ENCODE measurements around the gene AACS.
"Not testable (repeated sequence)": the region's sequence is repeated elsewhere in the genome, so short reads cannot be mapped to it uniquely, and the experiment has no call there.

AACS gene

DNA sequence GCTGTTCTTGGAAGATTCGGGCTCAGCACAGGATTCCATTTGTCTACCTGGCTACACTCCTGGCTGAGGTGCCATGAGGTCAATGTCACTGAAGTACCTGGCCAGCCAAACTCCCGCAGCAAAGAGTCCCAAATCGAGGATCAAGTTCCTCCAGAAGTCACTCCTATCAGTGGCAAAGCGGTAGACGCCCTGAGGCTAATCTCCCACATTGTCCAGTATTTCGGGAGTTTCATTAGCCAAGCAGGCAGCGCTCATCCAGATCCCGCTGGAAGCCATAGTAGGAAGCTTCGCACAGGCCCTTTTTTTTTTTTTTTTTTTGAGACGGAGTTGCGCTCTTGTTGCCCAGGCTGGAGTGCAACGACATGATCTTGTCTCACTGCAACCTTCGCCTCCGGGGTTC lies 8.9 kb upstream of the AACS start:
- no peak for DNase-seq

GRCh38 chr12:125057708-125058107 lies 7.5 kb upstream of the AACS start:
- DNase-seq = no peak

- DNase-seq = no peak
These were observed 4.0 kb upstream of the AACS start for GRCh38 chr12:125061229-125061628.

DNA sequence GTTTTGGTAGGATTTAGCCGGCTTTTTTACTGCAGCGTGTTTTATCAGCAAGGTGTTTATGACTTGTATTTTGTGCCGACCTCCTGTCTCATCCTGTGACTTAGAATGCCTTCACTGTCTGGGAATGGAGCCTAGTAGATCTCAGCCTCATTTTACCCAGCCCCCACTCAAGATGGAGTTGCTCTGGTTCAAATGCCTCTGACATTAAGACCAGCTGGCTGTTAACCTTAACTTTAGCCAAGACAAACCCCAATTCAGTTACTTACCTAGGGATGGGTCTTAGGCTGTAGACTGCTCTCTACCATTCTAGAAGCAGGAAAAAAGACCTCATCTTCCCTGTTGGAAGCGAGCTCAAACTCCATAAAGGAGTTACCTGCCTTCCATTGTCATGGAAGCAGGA lies 1.7 kb upstream of the AACS start:
- DNase-seq = not testable (repeated sequence)

GRCh38 chr12:125064492-125064891 lies 743 bp upstream of the AACS start:
- no peak for DNase-seq

GRCh38 chr12:125065919-125066570 lies 810 bp downstream of the AACS start:
- no peak for DNase-seq

- DNase-seq = no peak
These were observed 3.2 kb downstream of the AACS start for GRCh38 chr12:125068391-125068790.

- no peak for DNase-seq
These were observed 4.4 kb downstream of the AACS start for GRCh38 chr12:125069616-125070015.

- DNase-seq = no peak
These were observed 4.9 kb downstream of the AACS start for GRCh38 chr12:125070112-125070511.

DNA sequence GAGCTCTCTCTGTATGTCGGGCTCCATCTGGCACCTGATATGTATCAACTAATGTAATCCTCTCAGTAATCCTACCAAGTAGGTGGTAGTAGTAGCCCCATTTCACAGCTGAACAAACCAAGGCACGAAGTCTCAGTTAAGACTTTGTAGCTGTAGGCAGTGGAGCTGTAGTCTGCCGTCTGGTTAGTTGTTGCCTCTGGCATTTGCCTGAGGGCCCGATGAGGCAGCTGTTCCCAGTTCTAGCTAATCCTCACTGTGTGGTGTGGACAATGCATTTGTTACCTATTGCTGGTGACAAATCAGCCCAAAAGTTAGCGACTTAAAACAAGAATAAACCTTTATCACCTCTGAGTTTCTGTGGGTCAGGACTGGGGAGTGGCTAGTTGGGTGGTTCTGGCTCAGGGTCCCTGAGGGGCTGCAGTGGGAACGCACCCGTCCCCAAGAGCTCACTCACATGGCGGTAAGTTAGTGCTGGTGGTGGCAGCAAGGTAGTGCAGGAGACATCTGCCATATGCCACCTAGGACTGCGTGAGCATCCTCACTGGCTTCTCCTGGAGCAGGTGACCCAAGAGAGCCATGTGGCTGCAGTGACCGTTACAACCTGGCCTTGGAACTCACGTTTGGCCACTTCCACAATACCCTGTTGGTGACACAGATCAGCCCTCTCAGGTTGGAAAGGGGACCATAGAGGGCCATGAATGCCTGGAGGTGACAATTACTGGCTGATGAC lies 5.6 kb downstream of the AACS start:
- no peak for DNase-seq

DNA sequence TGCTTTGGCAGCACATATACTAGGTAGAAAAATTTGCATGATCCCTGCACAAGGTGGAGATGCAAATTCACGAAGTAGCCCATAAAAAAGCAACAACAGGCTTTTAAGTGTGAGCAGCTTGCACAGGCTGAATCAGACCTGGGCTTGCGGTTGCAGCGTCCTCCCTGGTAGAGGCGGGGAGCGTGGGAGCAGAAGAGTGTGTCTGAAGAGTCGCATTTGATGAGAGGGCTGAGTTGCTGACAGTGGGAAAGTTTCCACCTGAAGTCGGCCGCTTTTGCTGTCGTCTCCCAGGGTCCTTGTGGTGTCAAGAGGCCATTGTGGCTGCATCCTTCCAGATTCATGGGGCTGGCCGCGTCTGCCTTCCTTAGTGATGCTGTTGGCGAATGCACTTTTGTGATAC lies 6.2 kb downstream of the AACS start:
- DNase-seq = no peak

DNA sequence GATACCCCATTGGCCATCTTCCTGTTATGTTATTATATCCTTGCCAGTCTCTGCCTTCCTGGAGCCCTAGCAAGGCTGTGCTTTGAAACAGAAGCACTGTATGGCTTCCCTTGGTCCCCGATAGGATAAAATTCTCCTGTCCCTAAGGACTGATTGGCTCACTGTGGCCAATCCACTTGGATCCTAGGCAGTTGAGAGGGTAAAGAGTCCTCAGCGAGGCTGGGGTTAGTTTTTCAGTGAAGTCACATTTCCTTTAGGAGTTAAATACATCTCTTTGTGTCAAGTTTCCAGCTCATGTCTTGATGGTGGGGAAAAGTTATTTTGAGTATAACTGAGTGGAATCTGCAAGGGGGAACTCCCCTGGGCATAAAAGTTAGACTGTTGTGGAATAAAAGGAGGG lies 7.3 kb downstream of the AACS start:
- no peak for DNase-seq

- not testable (repeated sequence) for DNase-seq
These were observed 9.1 kb downstream of the AACS start for GRCh38 chr12:125074294-125074693.

GRCh38 chr12:125076103-125076502 lies 10.9 kb downstream of the AACS start:
- DNase-seq = no peak

DNA sequence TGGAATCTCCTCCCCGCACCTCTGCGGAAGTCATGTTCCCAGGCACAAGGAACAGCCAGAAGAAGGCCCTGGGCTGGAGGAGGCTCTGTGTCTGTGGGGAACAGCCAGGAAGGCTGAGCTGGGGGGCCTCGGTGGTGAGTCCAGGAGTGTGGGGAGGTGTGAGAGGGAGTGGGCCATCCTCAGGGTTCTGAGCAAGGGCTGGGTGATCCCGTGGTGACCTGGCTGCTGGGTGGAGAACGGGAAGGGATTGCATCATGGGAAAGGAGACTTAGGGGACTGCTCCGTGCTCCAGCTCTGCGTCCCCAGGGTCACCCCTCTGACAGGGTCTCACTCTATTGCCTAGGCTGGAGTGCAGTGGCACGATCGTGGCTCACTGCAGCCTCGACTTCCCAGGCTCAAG lies 13.8 kb downstream of the AACS start:
- no peak for DNase-seq

DNA sequence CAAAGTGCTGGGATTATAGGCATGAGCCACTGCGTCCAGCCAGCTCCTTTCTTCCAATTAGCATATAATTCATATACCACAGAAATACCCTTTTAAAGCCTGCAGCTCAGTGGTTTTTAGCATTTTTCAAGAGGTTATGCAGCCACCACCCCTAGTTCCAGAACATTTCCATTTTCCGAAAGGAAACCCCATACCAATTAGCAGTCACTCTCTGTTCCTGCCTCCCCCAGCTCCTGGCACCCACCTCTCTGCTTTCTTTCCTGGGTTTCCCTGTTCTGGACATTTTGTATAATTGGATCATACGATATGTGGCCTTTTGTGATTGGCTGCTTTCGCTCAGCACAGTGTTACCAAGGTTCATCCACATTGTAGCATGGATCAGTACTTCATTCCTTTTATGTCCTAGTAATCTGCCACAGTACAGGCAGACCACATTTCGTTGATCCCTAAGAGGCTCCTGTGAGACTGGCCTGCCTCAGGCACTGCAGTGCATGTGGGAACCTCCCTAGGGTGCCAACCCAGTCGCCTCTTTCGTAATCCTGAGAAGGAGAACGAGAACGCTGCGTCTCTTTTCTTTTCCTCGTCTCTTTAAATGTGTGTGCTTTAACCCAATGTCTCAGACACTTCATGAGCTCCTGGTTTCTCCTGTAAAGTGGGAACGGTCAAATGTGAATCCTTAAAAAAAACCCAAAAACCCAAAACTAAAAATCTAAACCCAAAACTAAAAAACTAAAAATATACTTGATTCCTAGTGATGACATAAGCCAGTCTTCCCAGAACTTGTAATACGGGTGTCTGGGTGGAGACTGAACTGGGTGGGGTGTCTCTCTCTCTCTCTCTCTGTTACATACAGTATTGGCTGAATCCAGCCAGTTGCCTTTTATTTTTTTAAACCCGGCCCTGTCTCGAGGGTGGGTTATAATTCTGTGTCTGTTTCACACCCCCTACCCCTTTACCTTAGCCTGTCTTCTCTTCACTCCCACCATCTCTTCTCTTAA lies 14.7 kb downstream of the AACS start:
- no peak for DNase-seq

DNA sequence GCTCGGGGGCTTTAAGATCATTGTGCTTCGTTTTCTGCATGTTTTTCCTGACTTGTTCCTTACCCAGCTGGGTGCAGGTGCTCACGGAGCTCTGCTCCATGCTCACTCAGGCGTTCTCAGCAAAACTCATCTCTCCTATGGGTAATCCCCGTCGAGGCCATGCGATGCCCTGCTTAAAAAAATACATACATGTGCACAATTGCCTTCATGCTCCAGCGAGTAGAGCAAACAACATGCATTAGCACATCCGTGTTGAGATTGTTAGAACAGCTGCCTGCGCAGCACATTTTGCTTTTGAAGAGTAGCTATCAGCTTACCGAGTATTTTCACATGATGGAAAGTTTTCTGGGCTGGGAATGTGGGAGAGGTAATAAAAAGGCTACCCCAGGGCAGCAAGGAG lies 16.2 kb downstream of the AACS start:
- DNase-seq = peak; percentile 92

- DNase-seq = no peak
These were observed 17.8 kb downstream of the AACS start for GRCh38 chr12:125083072-125083471.

- DNase-seq = not testable (repeated sequence)
These were observed 23.0 kb downstream of the AACS start for GRCh38 chr12:125088199-125088598.

DNA sequence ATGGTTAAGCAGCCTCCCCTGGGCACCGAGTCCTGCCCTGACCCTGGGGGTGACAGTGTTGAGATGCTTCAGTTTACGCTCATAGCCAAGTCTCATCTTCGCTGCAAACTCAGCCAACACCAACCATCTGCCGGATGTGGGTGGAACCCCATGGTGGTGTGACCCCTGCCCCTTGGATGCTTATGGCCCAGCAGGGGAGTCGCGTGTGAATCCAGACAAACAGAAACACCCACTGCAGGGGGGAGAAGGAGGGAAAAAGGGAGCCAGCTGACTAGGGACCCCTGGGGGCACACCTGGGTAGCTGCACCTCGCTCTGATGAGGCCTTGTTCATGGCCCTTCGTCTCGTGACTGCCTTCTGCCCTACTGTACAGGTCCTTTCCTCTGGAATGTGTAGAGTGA lies 23.8 kb downstream of the AACS start:
- no peak for DNase-seq

DNA sequence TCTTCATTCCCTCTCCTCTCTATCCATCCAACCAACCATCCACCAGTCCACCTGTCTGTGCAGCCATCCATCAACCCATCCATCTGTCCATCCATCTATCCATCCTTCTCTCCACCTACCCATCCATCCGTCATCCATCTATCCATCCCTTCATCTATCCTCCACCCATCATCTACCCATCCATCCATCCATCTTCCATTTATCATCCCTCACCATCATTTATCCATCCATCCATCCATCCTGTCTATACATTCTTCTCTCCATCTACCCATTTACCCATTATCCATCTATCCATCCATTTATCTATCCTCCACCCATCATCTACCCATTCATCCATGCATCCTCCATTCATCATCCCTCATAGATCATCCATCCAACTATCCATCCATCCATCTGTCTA lies 24.4 kb downstream of the AACS start:
- no peak for DNase-seq

GRCh38 chr12:125090437-125090836 lies 25.2 kb downstream of the AACS start:
- DNase-seq = no peak

- no peak for DNase-seq
These were observed 26.2 kb downstream of the AACS start for GRCh38 chr12:125091401-125091800.
